Gastroesophageal sphincter (tissue), 3 donors: ENCODE results near the gene PROC.

ENCODE experiments used
- CTCF ChIP-seq, 4 experiments: fragments of 200-600 bp in 2 of 4; fragments of 450-650 bp in 2 of 4; sonication (generic) in 1 of 4; IDR thresholded peaks; one replicate each; pipeline ENCODE4 v1.5.1; 2017 to 2019; ENCODE audit warnings: antibody characterized with exemption in 4 of 4, mild to moderate bottlenecking in 2 of 4, moderate library complexity in 2 of 4
- POLR2AphosphoS5 ChIP-seq: sonication (generic); formaldehyde crosslinking; IDR thresholded peaks from one replicate; pipeline ENCODE4 v1.6.1; 2017; ENCODE audit warnings: antibody characterized with exemption

GRCh38 chr2:127423880-127424279 lies 5.7 kb downstream of the PROC start:
- TF ChIP-seq POLR2AphosphoS5 (no peak), CTCF (IDR thresholded peaks at IDR 0.05) (no peak)
